Fibroblast of skin of scalp (primary cell): Measurements from ENCODE around the gene IGSF8. TPM values are rescaled to one million over a fixed set of nuclear protein-coding genes. Genes with fewer than 3 reads are reported as not detected.

Experiments
- DNase-seq: peaks from one replicate; pipeline ENCODE4 v3.0.0-alpha.2; 2013
- polyA plus RNA-seq, 2 experiments: library from polyadenylated mRNA; unstranded; fragments of 120-200 nt; gene quantifications; one replicate each; pipeline ENCODE4 v1.2.1, GENCODE V29; 2013; ENCODE audit not compliant: insufficient read length in 2 of 2

The IGSF8 gene
- 23.8 TPM for polyA plus RNA-seq (2013, experiment 1 of 2; ENCODE audit: insufficient read length)
- 22.9 TPM for polyA plus RNA-seq (2013, experiment 2 of 2; ENCODE audit: insufficient read length)

DNA sequence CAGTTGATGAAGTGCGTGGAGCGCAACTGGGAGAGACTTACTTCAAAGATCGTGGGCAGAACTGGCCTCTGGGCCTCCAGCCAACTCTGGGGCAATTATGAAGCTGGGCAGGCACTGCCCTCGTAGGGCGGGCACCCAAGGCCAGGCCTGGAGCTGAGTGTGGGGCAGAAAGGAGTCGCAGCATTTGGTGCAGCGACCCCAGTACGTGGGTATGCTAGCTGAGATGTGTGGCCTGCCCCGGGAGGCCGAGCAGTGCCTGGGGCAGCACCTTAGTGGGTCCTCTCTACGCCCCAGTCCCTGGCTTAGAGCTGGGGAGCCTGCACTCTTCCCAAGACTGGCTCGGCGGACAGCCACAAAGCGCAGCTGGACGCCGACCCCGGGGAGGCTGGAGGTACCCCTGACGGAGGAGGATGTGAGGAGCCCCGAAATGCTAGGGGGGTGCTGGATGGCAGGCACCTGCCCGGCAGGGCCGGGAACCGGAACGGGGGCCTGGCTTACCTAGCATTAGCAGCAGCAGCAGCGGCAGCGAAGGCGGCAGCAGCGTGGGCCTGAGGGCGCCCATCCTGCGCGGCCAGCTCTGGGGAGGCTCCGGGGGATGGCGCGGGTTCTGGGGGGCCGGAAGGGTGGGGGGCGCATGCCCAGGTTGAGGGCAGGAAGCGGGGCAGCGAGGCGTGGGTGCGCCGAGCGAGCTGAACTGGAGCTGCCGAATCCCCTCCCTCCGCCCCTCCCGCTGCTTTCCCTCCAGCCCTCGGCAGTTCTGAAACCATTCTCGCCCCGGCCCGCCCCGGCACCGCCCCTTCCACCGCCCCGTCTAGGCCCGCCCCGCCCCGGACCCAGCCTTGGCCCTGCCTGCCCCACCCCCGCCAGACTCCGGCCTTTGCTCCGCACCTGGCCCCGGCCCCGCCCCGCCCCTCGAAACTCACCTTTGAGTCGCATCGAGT, at the start of gene IGSF8:
Gene IGSF8, minus strand, starts transcription at position 709 of the 941 bp plus-strand sequence. Its CDS starts 147 bp downstream, at position 562.
- DNase-seq = peak; percentile 82

DNA sequence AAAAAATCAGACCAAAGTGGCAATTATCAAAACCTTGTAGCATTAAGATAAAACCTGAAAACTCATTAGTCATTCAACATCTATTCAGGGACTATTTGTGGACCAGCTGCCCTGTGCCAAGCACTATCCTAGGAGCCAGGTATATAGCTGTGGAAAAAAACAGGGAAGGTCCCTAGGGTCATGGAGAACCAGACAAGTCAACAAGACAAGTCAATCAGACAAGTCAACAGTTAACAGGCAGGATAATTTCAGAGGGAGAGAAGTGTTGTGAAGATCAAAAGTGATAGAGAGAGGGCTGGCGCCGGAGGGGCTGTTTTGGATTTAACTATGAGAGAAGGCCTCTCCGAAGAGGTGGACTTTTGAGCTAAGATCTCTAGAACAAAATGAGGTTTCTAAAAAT, 49.7 kb upstream of the IGSF8 start:
- DNase-seq = no peak

DNA sequence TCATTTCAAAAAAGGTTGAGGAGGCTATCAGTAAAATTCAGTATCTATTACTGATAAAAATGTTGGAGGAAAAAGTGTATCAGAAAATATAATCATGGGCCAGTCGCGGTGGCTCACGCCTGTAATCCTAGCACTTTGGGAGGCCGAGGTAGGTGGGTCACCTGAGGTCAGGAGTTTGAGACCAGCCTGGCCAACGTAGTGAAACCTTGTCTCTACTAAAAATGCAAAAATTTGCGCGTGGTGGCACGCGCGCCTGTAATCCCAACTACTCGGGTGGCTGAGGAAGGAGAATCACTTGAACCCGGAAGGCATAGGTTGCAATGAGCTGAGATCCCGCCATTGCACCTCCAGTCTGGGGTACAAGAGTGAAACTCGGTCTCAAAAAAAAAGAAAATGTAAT, 47.7 kb upstream of the IGSF8 start:
- DNase-seq = no peak

DNA sequence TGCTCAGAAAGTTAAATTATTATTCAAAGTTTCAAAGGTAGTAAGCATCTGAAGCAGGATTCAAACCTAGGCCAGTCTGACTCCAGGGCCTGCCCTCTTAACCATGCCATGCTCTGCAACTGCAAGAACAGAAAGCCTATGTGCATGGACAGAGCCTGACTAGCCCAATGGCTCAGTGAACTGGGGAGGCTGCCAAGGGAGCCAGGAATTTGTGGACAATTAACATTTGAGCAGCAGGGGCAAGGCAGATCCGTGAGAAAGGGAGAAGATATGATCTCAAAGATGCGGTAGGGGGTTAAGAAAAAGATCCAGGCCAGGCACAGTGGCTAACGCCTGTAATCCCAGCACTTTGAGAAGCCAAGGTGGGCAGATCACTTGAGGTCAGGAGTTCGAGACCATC, 46.5 kb upstream of the IGSF8 start:
- DNase-seq = peak; percentile 56

GRCh38 chr1:160143695-160144094, 45.3 kb upstream of the IGSF8 start:
- DNase-seq = no peak

GRCh38 chr1:160139840-160140239, 41.4 kb upstream of the IGSF8 start:
- no peak for DNase-seq

GRCh38 chr1:160137216-160137862, 38.9 kb upstream of the IGSF8 start:
- no peak for DNase-seq

- DNase-seq = no peak
These were observed 38.4 kb upstream of the IGSF8 start for GRCh38 chr1:160136926-160137200.

DNA sequence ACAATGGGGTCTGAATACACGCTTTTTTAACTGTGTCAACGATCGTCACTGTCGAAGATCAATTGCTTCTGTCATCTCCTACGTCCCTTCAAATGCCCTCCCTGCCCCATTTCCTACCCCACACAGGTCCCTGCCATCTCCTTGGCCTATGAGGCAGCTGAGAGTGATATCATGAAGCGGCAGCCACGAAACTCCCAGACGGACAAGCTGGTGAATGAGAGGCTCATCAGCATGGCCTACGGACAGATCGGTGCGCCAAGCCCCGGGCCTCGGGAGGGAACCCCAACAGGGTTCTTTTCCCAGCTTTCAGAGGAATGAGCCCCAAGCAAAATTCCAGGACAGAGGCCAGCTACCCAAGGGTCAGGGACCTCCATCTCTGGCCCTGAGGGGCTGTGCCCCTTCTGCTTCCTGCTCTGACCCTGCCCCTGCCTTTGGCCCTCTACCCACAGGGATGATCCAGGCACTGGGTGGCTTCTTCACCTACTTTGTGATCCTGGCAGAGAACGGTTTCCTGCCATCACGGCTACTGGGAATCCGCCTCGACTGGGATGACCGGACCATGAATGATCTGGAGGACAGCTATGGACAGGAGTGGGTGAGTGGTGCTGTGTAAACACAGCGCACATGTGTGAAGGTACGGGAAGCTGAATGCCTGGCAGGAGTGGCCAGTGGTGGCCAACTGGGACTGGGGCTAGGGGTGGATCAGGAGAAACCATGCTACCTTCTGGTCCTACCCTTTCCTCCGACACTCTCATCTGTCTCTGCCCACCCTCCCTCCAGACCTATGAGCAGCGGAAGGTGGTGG, 37.9 kb upstream of the IGSF8 start:
- no peak for DNase-seq

DNA sequence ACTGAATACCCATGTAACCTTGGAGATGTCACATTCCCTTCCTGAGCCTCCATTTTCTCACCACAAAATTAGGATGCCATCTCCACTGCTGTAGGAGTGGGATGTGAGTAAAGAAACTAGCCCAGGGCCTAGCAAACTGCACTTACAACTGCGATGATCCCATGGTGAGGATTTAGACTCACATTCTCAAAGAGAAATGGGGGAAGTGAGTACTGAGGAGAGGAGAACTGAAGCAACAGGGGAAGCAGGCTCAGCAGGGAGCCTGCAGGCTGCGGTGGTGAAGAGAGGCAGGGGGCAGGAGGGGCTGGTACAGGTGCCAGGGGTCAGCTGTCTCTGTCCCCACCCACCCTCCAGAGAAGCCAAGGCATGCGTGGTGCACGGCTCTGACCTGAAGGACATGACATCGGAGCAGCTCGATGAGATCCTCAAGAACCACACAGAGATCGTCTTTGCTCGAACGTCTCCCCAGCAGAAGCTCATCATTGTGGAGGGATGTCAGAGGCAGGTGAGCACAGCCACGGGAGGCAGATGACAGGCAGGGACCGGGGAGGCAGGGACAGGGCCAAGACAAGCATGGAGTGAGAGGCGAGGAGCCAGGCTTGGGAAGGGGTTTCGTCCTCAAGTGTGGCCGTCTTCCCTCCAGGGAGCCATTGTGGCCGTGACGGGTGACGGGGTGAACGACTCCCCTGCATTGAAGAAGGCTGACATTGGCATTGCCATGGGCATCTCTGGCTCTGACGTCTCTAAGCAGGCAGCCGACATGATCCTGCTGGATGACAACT, 36.6 kb upstream of the IGSF8 start:
- DNase-seq = no peak

- DNase-seq = no peak
These were observed 35.8 kb upstream of the IGSF8 start for GRCh38 chr1:160133990-160134770.

DNA sequence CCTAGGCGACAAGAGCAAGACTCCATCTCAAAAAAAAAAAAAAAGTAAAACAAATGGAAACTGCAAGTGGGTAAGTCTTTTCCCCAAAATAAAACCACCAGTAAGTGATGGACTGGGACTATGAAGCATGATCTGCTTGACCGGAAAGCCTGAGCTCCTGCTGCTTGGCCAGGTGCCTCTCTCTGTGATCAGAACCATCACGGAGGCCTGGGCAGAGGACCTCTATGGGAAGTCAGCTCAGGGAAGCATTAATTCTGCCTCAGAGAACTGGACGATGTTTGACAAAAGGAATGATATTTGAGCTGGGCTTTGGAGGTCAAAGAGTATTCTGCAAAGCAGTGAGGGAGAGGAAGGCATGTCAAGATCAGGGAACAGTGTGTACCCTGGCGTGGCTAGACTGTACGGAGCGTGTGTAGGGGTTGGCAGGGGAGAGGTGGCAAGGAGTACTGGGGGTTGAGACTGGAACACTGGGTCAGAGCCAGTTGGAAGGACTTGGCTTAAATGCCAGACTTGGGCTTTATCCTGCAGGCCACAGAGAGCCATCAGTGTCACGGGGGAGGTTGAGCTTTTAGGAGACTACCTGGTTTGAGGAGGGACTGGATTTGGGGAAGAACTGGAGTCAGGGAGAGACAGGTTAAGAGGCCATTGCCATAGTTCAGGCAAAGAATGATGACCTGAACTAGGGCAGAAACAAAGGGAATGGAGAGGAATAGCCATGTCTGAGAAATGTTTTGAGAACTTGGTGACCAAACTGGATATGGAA, 33.6 kb upstream of the IGSF8 start:
- no peak for DNase-seq

GRCh38 chr1:160130939-160131338, 32.5 kb upstream of the IGSF8 start:
- DNase-seq = no peak

DNA sequence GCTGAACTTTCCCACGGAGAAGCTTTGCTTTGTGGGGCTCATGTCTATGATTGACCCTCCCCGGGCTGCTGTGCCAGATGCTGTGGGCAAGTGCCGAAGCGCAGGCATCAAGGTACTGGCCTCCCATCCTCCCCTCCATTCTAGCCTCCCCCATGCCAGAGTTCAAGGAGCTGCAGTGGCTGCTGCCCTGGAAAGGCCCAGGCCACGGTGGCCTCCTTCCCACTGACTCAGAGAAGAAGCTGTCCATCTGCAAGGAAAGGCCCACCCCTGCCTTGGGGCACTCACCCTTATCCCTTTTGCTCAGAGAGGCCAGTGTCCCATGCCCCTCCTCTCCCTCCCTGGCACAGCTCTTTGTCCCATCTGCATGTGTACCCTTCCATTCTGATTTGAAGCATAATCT, 32.1 kb upstream of the IGSF8 start:
- no peak for DNase-seq

DNA sequence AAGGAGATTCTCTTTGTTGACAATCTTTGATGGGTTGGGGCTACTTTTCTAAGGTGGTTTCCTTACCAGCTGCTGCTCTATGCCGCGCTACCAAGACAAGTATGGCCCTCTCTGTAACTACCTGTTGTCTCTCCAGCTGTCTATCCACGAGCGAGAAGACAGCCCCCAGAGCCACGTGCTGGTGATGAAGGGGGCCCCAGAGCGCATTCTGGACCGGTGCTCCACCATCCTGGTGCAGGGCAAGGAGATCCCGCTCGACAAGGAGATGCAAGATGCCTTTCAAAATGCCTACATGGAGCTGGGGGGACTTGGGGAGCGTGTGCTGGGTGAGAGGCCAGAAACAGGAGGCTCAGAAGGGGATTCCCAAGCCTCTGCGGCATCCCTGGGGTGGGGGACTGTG, 31.5 kb upstream of the IGSF8 start:
- no peak for DNase-seq

- no peak for DNase-seq
These were observed 31.1 kb upstream of the IGSF8 start for GRCh38 chr1:160129558-160129957.

DNA sequence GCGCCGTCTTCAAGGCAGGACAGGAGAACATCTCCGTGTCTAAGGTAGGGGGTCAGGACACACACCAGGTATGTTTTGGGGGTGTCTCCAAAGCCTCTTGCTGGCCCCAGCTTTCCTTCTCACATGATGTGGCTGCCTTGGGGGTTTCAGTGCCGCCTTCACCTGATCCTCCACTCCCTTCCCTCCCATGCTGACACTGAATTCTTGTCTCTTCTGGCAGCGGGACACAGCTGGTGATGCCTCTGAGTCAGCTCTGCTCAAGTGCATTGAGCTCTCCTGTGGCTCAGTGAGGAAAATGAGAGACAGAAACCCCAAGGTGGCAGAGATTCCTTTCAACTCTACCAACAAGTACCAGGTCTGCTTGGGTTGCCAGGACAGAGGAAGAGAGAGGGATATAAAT, 30.6 kb upstream of the IGSF8 start:
- DNase-seq = peak; percentile 13

- DNase-seq = no peak
These were observed 30.2 kb upstream of the IGSF8 start for GRCh38 chr1:160128636-160129035.

- peak; percentile 61 for DNase-seq
These were observed 29.6 kb upstream of the IGSF8 start for GRCh38 chr1:160127865-160128523.

GRCh38 chr1:160127381-160127780, 29.0 kb upstream of the IGSF8 start:
- no peak for DNase-seq
